Cardiac fibroblast (primary cell): ENCODE results near the gene SMOC2.

Experiments
- DNase-seq, 2 donors: peaks; one replicate each; pipeline versions ENCODE4 v3.0.0 to v3.0.0-alpha.2; 2010; ENCODE audit warnings: low read depth in 2 of 2
- H3K4me3 ChIP-seq, 2 donors: replicated peaks in 1 of 2; 1 replicate in 1 of 2; 2 replicates in 1 of 2; pipeline ENCODE4 v1.5.1; 2011; ENCODE audit warnings: low read depth in 2 of 2, low read length in 2 of 2, mild to moderate bottlenecking in 2 of 2, moderate library complexity in 1 of 2
- CTCF ChIP-seq: IDR thresholded peaks from one replicate; pipeline ENCODE4 v1.5.1; 2011; ENCODE audit warnings: low read depth, mild to moderate bottlenecking, low read length, inconsistent platforms

Gene SMOC2

GRCh38 chr6:168555618-168556273, 114.8 kb downstream of the SMOC2 start:
- H3K4me3 ChIP-seq: no peak overlapping the region
- no peak for DNase-seq
- TF ChIP-seq CTCF: no peak

- no peak for TF ChIP-seq CTCF
Measured at GRCh38 chr6:168557512-168557911, 116.5 kb downstream of the SMOC2 start.

GRCh38 chr6:168558686-168559085, 117.7 kb downstream of the SMOC2 start:
- no peak for TF ChIP-seq CTCF
- no peak overlapping the region for H3K4me3 ChIP-seq
- DNase-seq: no peak

More at GRCh38 chr6:168557512-168557911, 116.5 kb downstream of the SMOC2 start:
- H3K4me3 ChIP-seq: no peak overlapping the region
- DNase-seq: no peak

- DNase-seq: peak; percentile 68 to 79
- no peak for TF ChIP-seq CTCF
- no peak overlapping the region for H3K4me3 ChIP-seq
Measured at GRCh38 chr6:168559574-168560098, 118.7 kb downstream of the SMOC2 start.

GRCh38 chr6:168560126-168560525, 119.1 kb downstream of the SMOC2 start:
- no peak for TF ChIP-seq CTCF
- peak in 1 of 2 donors; percentile 71 for DNase-seq
- H3K4me3 ChIP-seq: no peak overlapping the region

GRCh38 chr6:168562576-168563151, 121.7 kb downstream of the SMOC2 start:
- H3K4me3 ChIP-seq: no peak overlapping the region
- no peak for DNase-seq
- TF ChIP-seq CTCF: no peak

GRCh38 chr6:168563656-168564055, 122.7 kb downstream of the SMOC2 start:
- no peak overlapping the region for H3K4me3 ChIP-seq
- DNase-seq: no peak
- TF ChIP-seq CTCF: no peak
